Measurements from ENCODE around the gene SMPD3.

DNA sequence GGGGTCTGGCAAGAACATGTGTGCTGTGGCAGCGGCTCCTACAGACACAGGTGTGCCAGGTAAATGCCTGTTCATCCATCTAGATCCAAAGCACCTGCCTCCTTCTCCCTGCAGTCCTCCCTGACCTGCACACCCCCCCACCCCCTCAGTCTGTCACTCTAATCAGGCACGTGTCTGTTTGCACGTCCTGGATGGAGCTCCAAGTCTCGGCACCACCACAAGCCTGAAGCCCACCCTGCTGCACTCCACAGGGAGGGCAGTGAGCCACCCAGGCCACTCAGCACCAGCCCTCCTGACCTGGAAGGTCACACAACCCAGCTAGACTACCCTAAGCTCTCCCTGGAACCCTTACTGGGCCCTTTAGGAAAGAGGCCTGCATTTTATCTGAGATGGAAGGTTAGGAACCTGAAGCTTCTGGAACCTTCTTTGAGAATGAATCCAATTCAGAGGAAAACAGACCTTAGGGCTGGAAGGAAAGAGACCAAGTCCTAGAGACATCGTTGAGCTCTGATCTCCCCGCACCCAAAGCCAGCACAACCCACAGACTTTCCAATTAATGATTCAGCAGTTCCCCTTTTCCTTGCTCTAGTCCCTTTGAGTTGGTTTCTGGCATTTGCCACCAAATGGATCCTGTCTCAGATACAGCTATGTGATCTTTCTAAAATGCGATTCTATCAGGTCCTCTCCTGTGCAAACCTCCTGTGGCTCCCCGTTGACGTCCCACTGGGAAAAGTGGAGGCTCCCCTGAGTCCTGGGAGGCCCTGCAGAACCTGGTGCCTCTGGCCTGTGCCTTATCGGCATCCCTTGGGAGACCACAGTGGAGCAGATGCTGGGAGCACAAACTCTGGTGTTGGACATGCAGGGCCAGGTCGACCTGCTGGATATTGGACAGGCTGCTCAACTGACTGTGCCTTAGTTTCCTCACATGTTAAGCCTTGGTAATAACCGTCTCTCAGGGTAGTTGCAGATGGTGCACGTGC, 69.6 kb downstream of the SMPD3 start:
- no peak for TF ChIP-seq POLR2A (IDR thresholded peaks at IDR 0.05)
- TF ChIP-seq, protein P1, sequence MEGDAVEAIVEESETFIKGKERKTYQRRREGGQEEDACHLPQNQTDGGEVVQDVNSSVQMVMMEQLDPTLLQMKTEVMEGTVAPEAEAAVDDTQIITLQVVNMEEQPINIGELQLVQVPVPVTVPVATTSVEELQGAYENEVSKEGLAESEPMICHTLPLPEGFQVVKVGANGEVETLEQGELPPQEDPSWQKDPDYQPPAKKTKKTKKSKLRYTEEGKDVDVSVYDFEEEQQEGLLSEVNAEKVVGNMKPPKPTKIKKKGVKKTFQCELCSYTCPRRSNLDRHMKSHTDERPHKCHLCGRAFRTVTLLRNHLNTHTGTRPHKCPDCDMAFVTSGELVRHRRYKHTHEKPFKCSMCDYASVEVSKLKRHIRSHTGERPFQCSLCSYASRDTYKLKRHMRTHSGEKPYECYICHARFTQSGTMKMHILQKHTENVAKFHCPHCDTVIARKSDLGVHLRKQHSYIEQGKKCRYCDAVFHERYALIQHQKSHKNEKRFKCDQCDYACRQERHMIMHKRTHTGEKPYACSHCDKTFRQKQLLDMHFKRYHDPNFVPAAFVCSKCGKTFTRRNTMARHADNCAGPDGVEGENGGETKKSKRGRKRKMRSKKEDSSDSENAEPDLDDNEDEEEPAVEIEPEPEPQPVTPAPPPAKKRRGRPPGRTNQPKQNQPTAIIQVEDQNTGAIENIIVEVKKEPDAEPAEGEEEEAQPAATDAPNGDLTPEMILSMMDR (IDR thresholded peaks at IDR 0.05): no peak
